Small intestine (tissue), 7 donors: Measurements from ENCODE around the gene NYAP1. TPM values are rescaled to one million over a fixed set of nuclear protein-coding genes. Genes with fewer than 3 reads are reported as not detected.

Experiments
- DNase-seq, 2 donors: peaks; one replicate each; pipeline versions ENCODE4 v3.0.0 to v3.0.0-alpha.2; 2013
- FAIRE-seq: peaks from 2 replicates; lab custom pipeline; 2012; peaks lifted over from hg19 to GRCh38; lab: Jason Lieb, UNC
- H3K27ac ChIP-seq, 3 donors: one replicate each; pipeline ENCODE4 v1.5.1; 2013; ENCODE audit warnings: low read length in 2 of 3, mild to moderate bottlenecking in 2 of 3, control low read depth in 1 of 3, inconsistent platforms in 1 of 3, low read depth in 1 of 3, moderate library complexity in 1 of 3
- H3K27me3 ChIP-seq, 3 donors: one replicate each; pipeline ENCODE4 v1.6.1; 2013; ENCODE audit warnings: low read length in 3 of 3, inconsistent platforms in 1 of 3; ENCODE audit not compliant: control insufficient read depth in 3 of 3, insufficient read depth in 3 of 3
- H3K36me3 ChIP-seq, 3 donors: one replicate each; pipeline ENCODE4 v1.6.1; 2013; ENCODE audit warnings: low read length in 3 of 3, inconsistent platforms in 1 of 3, low read depth in 1 of 3, mild to moderate bottlenecking in 1 of 3, moderate library complexity in 1 of 3; ENCODE audit not compliant: control insufficient read depth in 3 of 3, insufficient read depth in 2 of 3
- H3K4me1 ChIP-seq, 3 donors: one replicate each; pipeline ENCODE4 v1.6.1; 2013; ENCODE audit warnings: low read length in 2 of 3, inconsistent platforms in 1 of 3, low read depth in 1 of 3, mild to moderate bottlenecking in 1 of 3, moderate library complexity in 1 of 3; ENCODE audit not compliant: control insufficient read depth in 3 of 3, insufficient read depth in 2 of 3
- H3K4me3 ChIP-seq, 3 donors: one replicate each; pipeline ENCODE4 v1.5.1; 2013; ENCODE audit warnings: low read length in 3 of 3, control low read depth in 1 of 3, inconsistent platforms in 1 of 3, low read depth in 1 of 3, mild to moderate bottlenecking in 1 of 3, moderate library complexity in 1 of 3
- H3K9me3 ChIP-seq, 2 donors: one replicate each; pipeline ENCODE4 v1.6.1; 2013; ENCODE audit warnings: low read depth in 1 of 2, low read length in 1 of 2; ENCODE audit not compliant: control insufficient read depth in 2 of 2, insufficient read depth in 1 of 2
- WGBS, 3 donors: extraction: QIAGEN DNeasy Blood & Tissue Kit; methylation state at CpG; one replicate each; pipeline ENCODE4 v1.1.7; 2013; 5-methylcytosine and 5-hydroxymethylcytosine counted together
- polyA plus RNA-seq, 4 donors: library from polyadenylated mRNA; stranded (reverse) in 3 of 4; unstranded in 1 of 4; fragments of 200-250 nt in 3 of 4; fragments of 120-200 nt in 1 of 4; gene quantifications; one replicate each; pipeline versions ENCODE4 v1.2.1 to v1.2.3, GENCODE V29; 2013
- donor health status: healthy with polysubstance abuse.
- donor health status: control.
- donor health status: control.
- donor health status: Bipolar disorder and iron deficiency.
- donor health status: healthy.

The NYAP1 gene
- polyA plus RNA-seq, 4 donors: 1.1 to 2.3 TPM; not detected in 2

DNA sequence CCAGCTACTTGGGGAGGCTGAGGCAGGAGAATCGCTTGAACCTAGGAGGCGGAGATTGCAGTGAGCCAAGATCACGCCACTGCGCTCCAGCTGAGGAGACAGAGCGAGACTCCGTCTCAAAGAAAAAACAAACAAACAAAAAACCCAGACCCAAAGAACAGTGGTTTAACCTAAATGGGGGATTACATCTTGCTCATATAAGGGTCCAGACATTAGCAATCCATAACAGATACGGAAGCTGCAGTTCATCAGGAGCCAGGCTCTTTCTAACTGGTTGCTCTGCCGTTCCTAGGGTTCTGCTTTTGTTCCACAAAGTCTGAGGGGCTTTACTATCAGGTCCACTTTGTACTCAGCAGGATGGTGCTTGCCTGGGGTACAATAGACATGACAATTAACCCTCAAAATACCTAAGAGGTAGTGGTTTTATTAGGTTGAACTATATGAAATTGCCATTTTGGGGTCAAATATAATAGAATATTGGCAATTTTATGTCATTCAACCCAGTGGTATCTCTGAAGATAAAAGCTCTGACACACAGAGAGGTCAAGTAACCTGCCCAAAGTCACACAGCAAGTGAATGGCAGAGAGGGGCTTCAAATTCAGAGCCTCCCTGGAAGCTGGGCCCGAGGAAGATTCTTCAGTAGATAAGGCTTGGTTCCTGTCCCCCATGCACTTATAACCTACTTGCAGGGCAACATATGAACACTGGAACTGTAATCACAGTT is 21.3 kb downstream of the NYAP1 start:
- H3K27ac ChIP-seq: no peak overlapping the region
- H3K4me3 ChIP-seq: no peak overlapping the region
- H3K4me1 ChIP-seq: no peaks in the 10 kb centered on the region
- WGBS, 3 donors: 89 to 95% (median 93%) methylated on average over 9 of the region's 9 CpGs
- FAIRE-seq: no peak
- no peaks in the 10 kb centered on the region for H3K36me3 ChIP-seq
- no peak for DNase-seq
- no peaks in the 10 kb centered on the region for H3K27me3 ChIP-seq
- no peaks in the 10 kb centered on the region for H3K9me3 ChIP-seq

DNA sequence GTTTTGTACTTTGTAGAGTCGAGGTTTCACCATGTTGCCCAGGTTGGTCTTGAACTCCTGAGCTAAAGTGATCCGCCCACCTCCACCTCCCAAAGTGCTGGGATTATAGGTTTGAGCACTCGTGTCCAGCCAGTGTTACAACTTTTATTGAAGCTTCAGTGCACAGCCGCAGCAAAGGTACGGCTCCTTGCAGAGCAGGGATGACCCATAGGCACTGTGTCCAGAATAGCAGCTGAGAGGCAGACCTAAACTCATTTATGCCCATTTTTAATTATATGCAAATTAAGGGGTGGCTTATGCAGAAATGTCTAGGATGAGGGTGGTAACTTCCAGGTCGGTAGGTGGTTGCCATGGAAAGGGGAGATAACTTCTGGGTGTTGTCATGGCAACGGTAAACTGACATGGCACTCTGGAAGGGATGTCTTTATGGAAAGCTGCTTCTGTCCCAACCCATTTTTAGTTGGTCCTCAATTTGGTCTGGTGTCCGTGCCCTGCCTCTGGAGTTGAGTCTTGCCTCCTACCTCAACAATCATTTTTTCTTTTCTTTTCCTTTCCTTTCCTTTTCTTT is 22.7 kb downstream of the NYAP1 start:
- no peak for DNase-seq
- H3K27ac ChIP-seq: no peak overlapping the region
- H3K36me3 ChIP-seq: no peaks in the 10 kb centered on the region
- no peak overlapping the region for H3K4me3 ChIP-seq
- no peaks in the 10 kb centered on the region for H3K4me1 ChIP-seq
- no peak for FAIRE-seq
- H3K27me3 ChIP-seq: no peaks in the 10 kb centered on the region
- 66 to 70% (median 66%) methylated on average over 8 of the region's 8 CpGs for WGBS, 3 donors
- H3K9me3 ChIP-seq: no peaks in the 10 kb centered on the region

DNA sequence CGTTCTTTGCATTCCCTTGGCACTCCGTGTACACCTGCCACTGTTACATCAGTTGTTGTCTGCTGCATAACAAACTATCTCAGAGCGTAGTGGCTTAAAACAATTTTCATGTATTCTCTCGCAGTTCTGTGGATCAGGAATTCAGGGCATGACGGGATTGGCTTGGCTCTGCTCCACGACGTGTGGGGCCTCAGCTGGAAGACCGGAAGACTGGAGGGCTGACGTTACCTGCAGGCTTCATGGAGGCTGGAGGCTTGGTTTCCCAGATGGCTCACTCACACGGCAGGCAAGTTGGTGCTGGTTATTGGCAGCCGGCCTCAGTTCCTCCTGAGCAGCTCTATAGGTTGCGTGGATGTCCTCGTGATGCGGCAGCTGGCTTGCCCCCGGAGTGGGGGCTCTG is 25.5 kb downstream of the NYAP1 start:
- FAIRE-seq (no peak), DNase-seq (no peak)
- no peak overlapping the region for H3K27ac ChIP-seq

DNA sequence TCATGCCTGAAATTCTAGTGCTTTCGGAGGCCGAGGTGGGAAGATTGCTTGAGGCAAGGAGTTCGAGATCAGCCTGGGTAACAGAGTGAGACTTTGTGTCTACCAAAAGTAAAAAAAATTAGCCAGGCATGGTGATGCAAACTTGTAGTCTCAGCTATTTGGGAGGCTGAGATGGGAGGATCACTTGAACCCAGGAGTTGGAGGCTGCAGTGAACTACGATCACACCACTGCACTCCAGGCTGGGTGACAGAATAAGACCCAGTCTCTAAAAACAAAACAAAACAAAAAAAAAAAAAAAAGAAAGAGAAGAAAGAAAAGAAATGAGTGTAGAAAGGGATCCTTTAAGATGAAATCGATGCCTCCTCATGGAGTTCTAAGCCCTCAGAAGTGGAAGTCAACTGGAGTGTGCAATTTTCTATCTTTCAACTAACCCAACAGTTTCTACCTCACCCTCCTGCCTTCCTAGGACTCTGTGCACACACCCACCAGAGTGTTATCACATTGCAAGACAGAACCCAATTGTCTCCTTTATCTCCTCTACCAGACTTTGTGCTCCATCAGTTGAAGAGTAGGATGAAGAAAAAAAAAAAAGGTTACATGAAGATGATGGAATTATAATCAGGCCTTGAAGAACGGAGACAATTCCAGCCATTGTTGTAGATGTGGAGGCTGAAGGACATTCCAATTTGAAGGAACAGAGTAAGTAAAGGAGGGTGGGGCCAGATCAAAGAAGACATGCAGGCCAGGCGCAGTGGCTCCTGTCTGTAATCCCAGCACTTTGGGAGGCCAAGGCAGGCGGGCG is 26.9 kb downstream of the NYAP1 start:
- FAIRE-seq: no peak
- H3K27me3 ChIP-seq: no peaks in the 10 kb centered on the region
- no peaks in the 10 kb centered on the region for H3K4me1 ChIP-seq
- 61 to 81% (median 73%) methylated on average over 9 of the region's 9 CpGs for WGBS, 3 donors
- H3K36me3 ChIP-seq: no peaks in the 10 kb centered on the region
- DNase-seq: no peak
- H3K4me3 ChIP-seq: no peak overlapping the region
- H3K9me3 ChIP-seq: no peaks in the 10 kb centered on the region
- no peak overlapping the region for H3K27ac ChIP-seq

More for the DNA sequence above, 25.5 kb downstream of the NYAP1 start:
- Histone ChIP-seq H3K4me1 (no peaks in the 10 kb centered on the region), H3K4me3 (no peak overlapping the region), H3K36me3 (no peaks in the 10 kb centered on the region), H3K9me3 (no peaks in the 10 kb centered on the region), H3K27me3 (no peaks in the 10 kb centered on the region)
- WGBS, 3 donors: 72 to 86% (median 85%) methylated on average over 15 of the region's 15 CpGs

DNA sequence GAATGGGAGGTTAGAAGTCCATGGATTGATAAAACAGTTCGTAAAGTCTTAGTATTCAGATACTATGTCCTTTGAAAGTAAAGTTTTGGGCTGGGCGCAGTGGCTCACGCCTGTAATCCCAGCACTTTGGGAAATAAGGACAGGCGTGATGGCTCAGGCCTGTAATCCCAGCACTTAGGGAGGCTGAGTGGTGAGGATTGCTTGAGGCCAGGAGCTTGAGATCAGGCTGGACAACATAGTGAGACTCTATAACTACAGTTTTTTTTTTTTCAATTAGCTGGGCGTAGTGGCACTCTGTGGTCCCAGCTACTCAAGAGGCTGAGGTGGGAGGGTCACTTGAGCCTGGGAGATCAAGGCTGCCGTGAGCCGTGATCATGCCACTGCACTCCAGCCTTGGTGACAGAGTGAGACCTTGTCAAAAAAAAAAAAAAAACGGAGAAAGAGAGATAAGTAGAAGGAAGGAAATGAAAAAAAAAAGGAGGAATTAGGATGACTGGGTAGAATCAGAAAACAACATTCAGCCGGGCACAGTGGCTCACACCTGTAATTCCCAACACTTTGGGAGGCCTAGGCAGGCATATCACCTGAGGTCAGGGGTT is 29.6 kb downstream of the NYAP1 start:
- 72 to 87% (median 79%) methylated on average over 8 to 9 of the region's 9 CpGs for WGBS, 3 donors
- H3K27me3 ChIP-seq: no peaks in the 10 kb centered on the region
- H3K4me3 ChIP-seq: no peak overlapping the region
- H3K4me1 ChIP-seq: no peaks in the 10 kb centered on the region
- no peaks in the 10 kb centered on the region for H3K36me3 ChIP-seq
- no peak overlapping the region for H3K27ac ChIP-seq
- FAIRE-seq (no peak), DNase-seq (no peak)
- H3K9me3 ChIP-seq: no peaks in the 10 kb centered on the region

DNA sequence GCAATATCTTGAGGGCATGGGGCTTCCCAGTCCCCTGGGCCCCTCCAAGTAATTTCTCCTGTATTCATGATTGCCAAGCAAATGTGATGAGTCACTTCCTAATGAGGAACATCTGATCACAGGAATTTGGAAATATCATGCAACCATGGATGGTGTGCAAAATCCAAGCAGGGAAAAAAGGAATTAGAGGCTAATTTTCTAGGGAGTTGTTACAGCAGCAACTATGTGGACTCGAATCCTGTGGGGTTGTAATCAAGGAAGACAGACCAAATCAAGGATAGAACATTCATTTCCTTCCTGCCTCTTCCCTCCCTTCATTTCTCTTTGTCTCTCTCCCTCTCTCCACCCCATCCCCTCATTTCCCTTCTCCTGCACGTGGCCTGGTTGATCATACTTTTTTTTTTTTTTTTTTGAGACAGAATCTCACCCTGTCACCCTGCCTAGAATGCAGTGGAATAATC is 31.4 kb downstream of the NYAP1 start:
- no peaks in the 10 kb centered on the region for H3K36me3 ChIP-seq
- no peak overlapping the region for H3K4me3 ChIP-seq
- FAIRE-seq (no peak), DNase-seq (no peak)
- no peaks in the 10 kb centered on the region for H3K9me3 ChIP-seq
- 41 to 69% (median 60%) methylated on average over 1 to 2 of the region's 2 CpGs for WGBS, 3 donors
- no peaks in the 10 kb centered on the region for H3K27me3 ChIP-seq
- no peak overlapping the region for H3K27ac ChIP-seq
- H3K4me1 ChIP-seq: no peaks in the 10 kb centered on the region

DNA sequence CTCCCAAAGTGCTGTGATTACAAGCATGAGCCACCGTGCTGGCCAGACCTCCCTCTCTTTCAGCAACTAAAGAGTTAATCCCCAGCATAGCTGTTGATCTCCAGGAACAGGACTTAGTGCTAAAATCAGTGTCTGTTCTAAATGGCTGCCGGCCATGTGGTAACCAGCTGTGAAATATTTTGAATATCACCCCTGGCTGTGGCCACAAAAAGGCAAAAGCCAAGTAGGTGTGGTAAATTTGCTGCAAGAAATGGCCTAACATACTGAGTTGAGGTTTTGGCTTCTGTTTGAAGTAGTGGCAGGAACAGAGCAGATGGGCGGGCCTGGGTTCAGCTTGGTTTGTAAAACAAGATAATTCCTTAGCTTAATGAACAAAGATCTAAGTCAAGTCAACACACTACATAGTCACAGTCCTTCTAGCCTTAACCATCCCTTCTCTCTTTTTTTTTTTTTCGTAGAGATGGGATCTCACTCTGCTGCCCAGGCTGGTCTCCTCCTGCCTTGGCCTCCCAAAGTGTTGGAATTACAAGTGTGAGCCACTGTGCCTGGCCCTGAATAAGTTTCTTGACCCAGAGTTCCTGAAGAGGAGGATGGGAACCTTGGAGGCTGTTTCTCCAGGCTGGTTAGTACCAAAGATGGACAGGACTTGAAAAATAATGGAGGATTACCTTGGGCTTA is 32.5 kb downstream of the NYAP1 start:
- no peaks in the 10 kb centered on the region for H3K27me3 ChIP-seq
- no peaks in the 10 kb centered on the region for H3K36me3 ChIP-seq
- H3K4me1 ChIP-seq: no peaks in the 10 kb centered on the region
- DNase-seq (peak; percentile 7 to 33), FAIRE-seq (no peak)
- no peak overlapping the region for H3K27ac ChIP-seq
- H3K9me3 ChIP-seq: no peaks in the 10 kb centered on the region
- 47 to 60% (median 53%) methylated on average over 4 of the region's 4 CpGs for WGBS, 3 donors
- no peak overlapping the region for H3K4me3 ChIP-seq

DNA sequence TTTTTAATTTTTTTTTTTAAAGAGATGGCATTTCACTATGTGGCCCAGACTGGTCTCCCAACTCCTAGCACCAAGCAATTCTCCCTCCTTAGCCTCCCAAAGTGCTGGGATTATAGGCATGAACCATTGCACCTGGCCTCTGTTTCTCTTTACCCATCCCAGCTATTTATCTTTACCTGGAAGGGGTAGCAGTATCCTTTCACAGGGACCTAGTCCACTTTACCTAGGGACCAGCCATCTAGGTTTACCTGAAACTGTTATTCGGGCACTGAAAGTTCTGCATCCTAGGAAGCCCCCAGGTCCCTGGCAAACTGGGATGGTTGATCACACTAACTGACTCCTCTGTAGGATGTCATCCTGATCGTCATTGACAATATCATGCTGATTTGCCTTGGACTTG is 33.6 kb downstream of the NYAP1 start:
- Histone ChIP-seq H3K4me1 (no peaks in the 10 kb centered on the region), H3K27ac (no peak overlapping the region), H3K27me3 (no peaks in the 10 kb centered on the region), H3K36me3 (no peaks in the 10 kb centered on the region), H3K4me3 (no peak overlapping the region), H3K9me3 (no peaks in the 10 kb centered on the region)
- no peak for FAIRE-seq
- DNase-seq: no peak
- 74 to 87% (median 85%) methylated on average over 2 of the region's 2 CpGs for WGBS, 3 donors
